ENCODE measurements around the gene FOXS1. TPM values are rescaled to one million over a fixed set of nuclear protein-coding genes. Genes with fewer than 3 reads are reported as not detected.
A peak's percentile ranks its signal among the peaks of the same experiment; 100 is the strongest.

FOXS1 gene
- polyA plus RNA-seq (ENCODE audit: insufficient read length in 4 of 4), result 1 to 10 TPM; 6.5 to 8.9 (median 7.4) TPM

DNA sequence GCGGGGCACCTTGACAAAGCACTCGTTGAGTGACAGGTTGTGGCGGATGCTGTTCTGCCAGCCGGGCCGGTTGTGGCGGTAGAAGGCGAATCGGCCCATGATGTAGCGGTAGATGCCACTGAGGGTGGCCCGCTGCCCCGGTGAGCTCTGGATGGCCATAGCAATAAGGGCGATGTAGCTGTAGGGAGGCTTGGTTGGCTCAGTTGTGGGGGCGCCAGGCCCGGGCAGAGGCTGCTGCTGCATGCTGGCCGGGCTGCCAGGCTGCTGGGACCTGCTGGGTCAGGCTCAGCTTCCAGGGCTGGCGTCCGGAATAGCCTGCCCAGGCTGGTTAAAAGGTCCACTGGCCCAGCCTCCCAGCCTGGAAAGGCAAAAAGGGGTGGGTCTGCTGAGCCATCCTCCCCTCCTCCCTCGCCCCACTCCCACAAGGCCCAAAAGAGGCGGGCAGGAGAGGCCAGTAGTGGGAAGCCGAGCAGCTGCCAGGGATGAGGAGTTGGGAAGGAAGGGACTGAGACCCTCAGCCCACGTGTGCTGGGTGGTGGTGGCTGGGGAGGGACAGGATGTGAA is at the start of gene FOXS1:
Gene FOXS1, minus strand, starts transcription at position 305 of the 564 bp plus-strand sequence. Its CDS starts 62 bp downstream, at position 243.
- DNase-seq (ENCODE audit: low read depth in 4 of 4, low spot score in 3 of 4), result peak in 1 of 4 donors; percentile 77

DNA sequence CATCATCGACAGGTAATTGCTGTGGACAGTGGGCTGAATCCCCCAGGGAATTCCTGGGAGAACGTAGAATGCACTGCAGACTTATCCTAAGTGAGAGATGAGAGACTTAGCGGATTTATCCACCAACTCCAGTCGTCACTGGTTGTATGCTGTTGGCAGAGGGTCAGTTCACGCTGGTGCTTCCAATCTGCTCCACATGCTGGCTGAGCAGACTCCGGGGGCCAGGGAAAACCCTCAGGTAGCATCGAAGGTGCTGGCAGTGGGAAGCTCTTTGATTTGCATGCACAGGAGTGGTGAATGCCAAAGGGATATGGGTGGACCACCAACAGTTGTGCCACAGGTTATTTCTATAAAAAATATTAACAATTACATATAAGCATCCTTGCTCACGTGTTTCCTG is 45.2 kb upstream of the FOXS1 start:
- DNase-seq (ENCODE audit: low read depth in 4 of 4, low spot score in 3 of 4), result no peak

DNA sequence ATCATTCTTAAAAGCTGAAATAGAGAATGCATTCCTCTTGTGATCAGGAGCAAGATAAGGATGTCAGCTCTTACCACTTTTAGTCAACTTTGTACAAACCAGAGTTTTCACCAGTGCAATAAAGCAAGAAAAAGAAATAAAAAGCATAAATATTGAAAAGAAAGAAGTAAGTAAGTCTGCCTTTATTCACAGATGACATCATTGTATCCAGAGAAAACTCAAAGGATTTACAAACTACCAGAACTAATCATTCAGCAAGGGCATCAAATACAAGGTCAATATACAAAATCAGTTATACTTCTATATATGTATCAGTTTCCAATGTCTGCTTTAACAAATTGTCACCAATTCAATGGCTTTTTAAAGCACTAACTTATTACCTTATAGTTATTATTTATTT is 38.4 kb upstream of the FOXS1 start:
- no peak for DNase-seq (ENCODE audit: low read depth in 4 of 4, low spot score in 3 of 4)

- no peak for DNase-seq (ENCODE audit: low read depth in 4 of 4, low spot score in 3 of 4)
Measured at GRCh38 chr20:31881945-31882344, 36.5 kb upstream of the FOXS1 start.

- peak; percentile 90 to 93 (median 92) for DNase-seq (ENCODE audit: low read depth in 4 of 4, low spot score in 3 of 4)
Measured at GRCh38 chr20:31879143-31879987, 34.0 kb upstream of the FOXS1 start.

DNA sequence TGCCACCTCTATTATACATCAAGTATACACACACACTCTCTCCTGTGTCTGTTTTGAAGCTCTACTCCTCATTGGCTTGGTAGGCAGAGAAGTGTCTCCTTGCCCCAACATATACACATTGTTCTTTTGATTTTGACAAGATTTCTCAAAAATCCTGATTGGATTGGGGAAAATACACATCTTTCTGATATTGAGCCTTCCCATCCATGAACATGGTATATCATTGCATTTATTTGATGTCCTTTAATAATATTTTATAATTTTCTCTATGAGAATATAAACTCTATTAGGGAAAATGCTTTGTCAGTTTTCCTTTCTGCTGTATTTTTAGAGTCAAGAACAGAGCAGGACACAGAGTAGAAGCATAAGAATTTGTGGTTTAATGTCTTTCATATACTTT is 32.3 kb upstream of the FOXS1 start:
- DNase-seq (ENCODE audit: low read depth in 4 of 4, low spot score in 3 of 4), result no peak

DNA sequence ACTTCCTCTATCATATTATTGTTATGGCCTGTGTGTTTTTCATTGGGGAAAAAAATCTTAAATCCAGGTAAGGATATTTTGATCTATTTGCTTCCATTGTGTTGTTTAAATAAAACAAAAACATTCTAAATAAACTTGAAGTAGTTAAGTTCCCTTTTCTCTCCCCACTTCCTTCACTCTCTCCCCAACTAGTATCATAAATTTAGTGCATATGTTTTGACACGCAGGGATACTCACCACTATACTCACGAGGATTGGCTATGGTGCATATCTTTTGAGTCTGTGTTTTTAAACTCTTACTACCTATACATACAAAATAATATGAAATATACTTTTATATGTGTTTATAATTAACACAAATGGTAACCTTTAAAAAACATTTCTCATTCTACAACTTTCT is 30.3 kb upstream of the FOXS1 start:
- no peak for DNase-seq (ENCODE audit: low read depth in 4 of 4, low spot score in 3 of 4)

- DNase-seq (ENCODE audit: low read depth in 4 of 4, low spot score in 3 of 4), result no peak
Measured at GRCh38 chr20:31872406-31872805, 27.0 kb upstream of the FOXS1 start.

GRCh38 chr20:31871618-31871954 is 26.2 kb upstream of the FOXS1 start:
- DNase-seq (ENCODE audit: low read depth in 4 of 4, low spot score in 3 of 4), result no peak

DNA sequence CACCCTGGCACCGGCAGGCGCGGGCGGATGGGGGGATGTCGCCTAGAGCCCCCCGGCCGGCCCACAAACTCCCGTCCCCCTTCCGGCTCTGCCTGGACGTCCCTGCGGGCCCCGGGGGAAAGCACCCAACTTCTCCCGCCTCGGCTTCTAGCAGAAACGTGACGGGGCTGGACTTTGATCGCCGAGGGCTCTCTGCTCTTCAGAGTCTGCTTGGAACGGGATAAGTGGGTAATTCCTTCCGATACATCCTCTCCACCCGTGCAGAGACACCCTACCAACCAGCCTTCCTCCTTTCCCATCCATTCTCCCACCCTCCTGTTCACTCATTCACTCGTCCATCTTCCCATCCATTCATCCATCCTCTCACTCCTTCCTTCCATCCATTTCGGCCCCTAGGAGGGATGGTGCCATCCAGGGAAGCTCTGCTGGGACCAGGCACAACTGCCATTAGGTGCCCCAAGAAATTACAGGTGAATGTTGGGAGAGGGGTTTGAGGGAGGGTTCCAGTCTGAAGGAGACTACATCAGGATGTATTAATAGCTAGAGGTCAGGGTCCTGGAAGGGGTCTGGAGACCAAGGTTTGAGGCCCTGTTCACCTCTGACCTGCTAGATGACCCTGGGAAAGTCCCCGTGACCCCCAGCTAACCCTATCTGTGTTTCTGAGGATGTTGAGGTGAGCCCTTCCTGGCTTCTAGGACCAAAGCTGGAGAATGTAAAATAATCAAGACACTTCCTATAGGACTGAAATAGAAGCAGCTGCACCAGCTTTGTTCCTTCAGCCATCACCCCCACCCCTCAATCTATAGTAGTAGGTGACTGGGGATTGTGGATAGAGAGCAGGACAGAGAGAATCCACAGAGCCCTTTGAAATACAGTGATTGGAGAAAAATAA is 25.6 kb upstream of the FOXS1 start:
- DNase-seq (ENCODE audit: low read depth in 4 of 4, low spot score in 3 of 4), result no peak

DNA sequence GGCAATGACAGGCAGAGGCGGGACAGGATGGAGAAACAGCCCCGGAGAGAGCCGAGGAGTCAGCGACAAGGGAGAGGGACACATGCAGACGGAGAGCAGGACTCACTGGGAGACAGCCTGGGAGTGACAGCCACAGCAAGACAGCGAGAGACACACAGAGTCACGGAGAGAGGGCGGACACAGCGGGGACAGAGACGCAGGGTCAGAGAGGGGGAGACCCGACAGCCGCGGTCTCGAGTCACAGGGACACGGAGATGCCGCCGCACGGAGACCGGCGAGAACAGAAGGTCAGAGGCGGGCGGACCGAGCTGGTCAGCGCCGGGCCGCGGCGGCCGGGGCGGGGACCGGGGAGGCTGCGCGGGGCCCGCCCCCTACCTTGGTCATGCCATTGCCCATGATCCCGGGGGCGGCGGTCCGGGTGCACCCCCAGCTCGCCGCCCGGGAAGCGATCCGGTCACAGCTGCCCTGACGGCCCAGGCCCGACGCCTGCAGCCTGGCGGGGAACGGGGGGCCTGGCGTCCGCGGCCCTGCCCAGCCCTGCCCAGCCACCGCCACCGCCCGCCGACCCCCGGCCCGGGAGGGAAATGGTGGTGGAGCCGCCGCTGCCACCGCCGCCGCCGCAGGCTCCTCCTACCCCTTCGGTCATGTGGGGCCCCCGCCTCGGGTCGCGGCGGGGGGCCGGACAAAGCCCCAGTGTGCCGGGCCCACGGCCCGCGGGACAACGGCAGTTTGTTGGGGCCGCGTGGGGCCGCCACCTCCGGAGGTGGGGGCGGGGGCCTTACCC is 24.7 kb upstream of the FOXS1 start, which contains the start of the genes DUSP15 and TTLL9:
Gene DUSP15, minus strand, starts transcription at position 586 of the 784 bp plus-strand sequence. Its CDS starts 190 bp downstream, at position 396.
Gene TTLL9, plus strand, starts transcription at position 693 of the 784 bp plus-strand sequence. CDS start 493 bp downstream, outside the sequence.
- no peak for DNase-seq (ENCODE audit: low read depth in 4 of 4, low spot score in 3 of 4)

- DNase-seq (ENCODE audit: low read depth in 4 of 4, low spot score in 3 of 4), result no peak
Measured at GRCh38 chr20:31869673-31869941, 24.2 kb upstream of the FOXS1 start.

GRCh38 chr20:31868853-31869672 is 23.7 kb upstream of the FOXS1 start:
- no peak for DNase-seq (ENCODE audit: low read depth in 4 of 4, low spot score in 3 of 4)

DNA sequence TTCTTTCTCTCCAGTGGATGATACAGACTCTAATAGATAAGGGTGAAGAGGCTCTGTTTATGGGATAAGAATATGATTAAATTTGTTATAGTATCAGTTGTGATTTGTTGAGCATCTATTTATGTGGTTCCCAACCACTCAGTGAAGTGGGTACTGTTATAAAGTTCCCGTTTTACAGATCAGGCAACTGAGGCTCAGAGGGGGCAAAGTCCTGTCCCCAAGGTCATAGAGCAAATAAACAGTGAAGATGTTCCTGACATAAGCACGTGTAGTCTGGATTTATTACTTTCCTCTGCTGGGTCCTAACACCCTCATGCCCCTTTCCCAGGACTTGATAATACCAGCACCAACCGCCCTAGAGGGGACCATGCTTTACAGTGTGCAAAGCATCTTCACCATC is 20.8 kb upstream of the FOXS1 start:
- no peak for DNase-seq (ENCODE audit: low read depth in 4 of 4, low spot score in 3 of 4)

DNA sequence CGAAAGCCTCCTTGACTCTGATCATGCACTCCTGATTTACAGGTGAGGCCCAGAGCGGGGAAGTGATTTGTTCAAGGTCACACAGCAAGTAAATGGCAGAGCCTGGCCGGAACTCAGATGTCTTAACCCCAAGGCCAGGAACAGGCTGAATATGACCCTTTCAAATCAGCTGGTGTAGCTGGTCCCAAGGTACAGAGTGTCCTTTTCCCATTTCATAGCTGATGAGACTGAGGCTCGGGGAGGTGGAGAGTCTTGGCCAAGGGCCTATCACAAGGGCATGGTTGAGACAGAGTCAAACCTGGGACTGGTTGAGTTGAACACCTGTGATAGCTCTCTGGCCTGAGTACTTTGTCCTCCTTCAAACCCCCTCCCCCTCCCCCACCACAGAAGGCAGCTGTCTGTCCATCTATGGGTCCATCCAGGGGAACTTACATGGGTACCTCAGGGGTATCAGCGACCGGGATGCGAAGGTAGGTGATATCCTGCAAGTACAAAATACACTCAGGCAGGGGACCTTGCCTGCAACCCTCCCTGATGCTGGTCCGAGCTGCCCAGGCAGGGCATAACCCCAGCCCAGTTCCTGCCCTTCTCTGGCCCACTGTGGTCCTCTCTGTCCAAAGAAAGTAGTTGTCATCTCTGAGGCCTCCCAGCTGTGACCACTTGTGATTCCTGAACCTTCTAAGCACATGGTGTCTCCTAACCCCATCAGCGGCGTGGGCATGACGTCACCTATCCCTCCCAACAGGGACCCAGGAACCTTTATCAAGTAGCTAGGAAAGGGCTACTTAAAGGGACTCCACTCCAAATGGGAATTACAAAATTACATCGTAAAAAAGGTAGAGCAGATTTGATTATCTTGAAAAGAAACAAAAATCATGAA is 19.4 kb upstream of the FOXS1 start:
- no peak for DNase-seq (ENCODE audit: low read depth in 4 of 4, low spot score in 3 of 4)

- DNase-seq (ENCODE audit: low read depth in 4 of 4, low spot score in 3 of 4), result no peak
Measured at GRCh38 chr20:31863296-31864085, 18.1 kb upstream of the FOXS1 start.

DNA sequence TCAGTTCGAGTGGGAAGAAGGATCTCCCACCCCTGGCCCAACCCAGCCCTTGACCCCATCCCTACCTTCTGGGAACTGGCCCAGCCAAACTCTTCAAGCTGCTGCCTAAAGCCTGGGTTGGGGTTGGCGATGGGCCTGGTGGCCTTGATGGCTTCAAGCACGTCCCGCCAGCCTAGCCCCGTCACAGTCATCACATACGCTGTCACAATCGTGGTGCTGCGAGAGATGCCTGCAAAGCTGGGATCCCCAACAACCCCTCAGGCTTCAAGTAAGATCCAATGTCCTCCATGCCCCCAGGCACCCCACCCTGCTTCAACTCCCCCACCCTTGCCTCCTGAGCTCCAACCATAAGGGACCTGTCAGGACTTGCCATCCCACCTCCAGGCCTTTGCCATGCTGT is 17.1 kb upstream of the FOXS1 start:
- no peak for DNase-seq (ENCODE audit: low read depth in 4 of 4, low spot score in 3 of 4)

DNA sequence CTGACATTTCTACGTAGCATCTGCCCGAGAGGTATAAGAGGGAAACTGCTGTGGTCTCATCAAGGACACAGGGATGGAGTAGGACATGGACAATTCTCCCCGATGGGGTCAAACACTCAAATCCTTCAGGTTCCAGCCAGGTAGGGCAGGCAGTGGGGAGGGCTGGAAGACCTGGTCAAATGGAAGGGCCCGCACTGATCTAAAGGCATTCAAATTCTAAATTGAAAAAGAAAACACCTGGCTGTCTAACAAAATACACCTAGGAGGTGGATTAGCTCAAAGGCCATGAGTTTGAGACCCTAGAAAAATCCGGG is 16.7 kb upstream of the FOXS1 start:
- DNase-seq (ENCODE audit: low read depth in 4 of 4, low spot score in 3 of 4), result no peak
